SU-DHL-6 (cell line): ENCODE data around the gene TOR2A.

Experiments
- EZH2phosphoT487 ChIP-seq: fragments of 200-600 bp; sonication (generic), shearing (Covaris generic); conservative IDR thresholded peaks from 2 replicates; pipeline ENCODE4 v1.6.1; 2018; ENCODE audit warnings: mild to moderate bottlenecking, antibody characterized with exemption, low read length, moderate library complexity, mixed read lengths
- TF ChIP-seq, protein P1 (sequence below): fragments of 200-600 bp; sonication (generic); IDR thresholded peaks from one replicate; pipeline ENCODE4 v1.5.1; 2017; ENCODE audit warnings: antibody characterized with exemption, mild to moderate bottlenecking, low read length, moderate library complexity; ENCODE audit not compliant: insufficient read depth, poor library complexity, severe bottlenecking

GRCh38 chr9:127731938-127732337 is 3.2 kb downstream of the TOR2A start:
- TF ChIP-seq, protein P1, sequence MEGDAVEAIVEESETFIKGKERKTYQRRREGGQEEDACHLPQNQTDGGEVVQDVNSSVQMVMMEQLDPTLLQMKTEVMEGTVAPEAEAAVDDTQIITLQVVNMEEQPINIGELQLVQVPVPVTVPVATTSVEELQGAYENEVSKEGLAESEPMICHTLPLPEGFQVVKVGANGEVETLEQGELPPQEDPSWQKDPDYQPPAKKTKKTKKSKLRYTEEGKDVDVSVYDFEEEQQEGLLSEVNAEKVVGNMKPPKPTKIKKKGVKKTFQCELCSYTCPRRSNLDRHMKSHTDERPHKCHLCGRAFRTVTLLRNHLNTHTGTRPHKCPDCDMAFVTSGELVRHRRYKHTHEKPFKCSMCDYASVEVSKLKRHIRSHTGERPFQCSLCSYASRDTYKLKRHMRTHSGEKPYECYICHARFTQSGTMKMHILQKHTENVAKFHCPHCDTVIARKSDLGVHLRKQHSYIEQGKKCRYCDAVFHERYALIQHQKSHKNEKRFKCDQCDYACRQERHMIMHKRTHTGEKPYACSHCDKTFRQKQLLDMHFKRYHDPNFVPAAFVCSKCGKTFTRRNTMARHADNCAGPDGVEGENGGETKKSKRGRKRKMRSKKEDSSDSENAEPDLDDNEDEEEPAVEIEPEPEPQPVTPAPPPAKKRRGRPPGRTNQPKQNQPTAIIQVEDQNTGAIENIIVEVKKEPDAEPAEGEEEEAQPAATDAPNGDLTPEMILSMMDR = no peak
- TF ChIP-seq EZH2phosphoT487 = no peak
